ENCODE results near the gene PHLDA2. TPM values are rescaled to one million over a fixed set of nuclear protein-coding genes. Genes with fewer than 3 reads are reported as not detected.

PHLDA2 gene
- total and polyA plus RNA-seq, 2 of the 13 experiments (the other 11 are each of a cell fraction or from before 2014, with no cell fraction given): 0.55 to 0.78 TPM

GRCh38 chr11:2901854-2902783 is 27.1 kb downstream of the PHLDA2 start (continued):
- peak; percentile 38; the same call in 1 of the 2 replicates for TF ChIP-seq SMAD1 (CRISPR knock-in tag; IDR thresholded peaks at IDR 0.05; ENCODE audit: borderline replicate concordance, low read depth)
- 0 out of 2 replicates have a peak, but pooled peaks have one; percentile 4 for TF ChIP-seq RFXAP (CRISPR knock-in tag; IDR thresholded peaks at IDR 0.05; ENCODE audit: borderline replicate concordance)
- peak; percentile 83 for TF ChIP-seq ZNF772 (CRISPR knock-in tag; IDR thresholded peaks at IDR 0.05)
- TF ChIP-seq RBFOX2 (IDR thresholded peaks at IDR 0.05; ENCODE audit: low read depth, low read length): peak; percentile 88
- TF ChIP-seq ZNF740 (CRISPR knock-in tag; IDR thresholded peaks at IDR 0.05): peak; percentile 80; the same call in 1 of the 2 replicates
- no peak for TF ChIP-seq RFX5 (IDR thresholded peaks at IDR 0.05; ENCODE audit: low read depth, low read length)
- 0 out of 2 replicates have a peak, but pooled peaks have one; percentile 34 for TF ChIP-seq ZBTB7B (CRISPR knock-in tag; IDR thresholded peaks at IDR 0.05)
- no peak for TF ChIP-seq GATAD2A (CRISPR knock-in tag; IDR thresholded peaks at IDR 0.05)
- TF ChIP-seq ARID4A (CRISPR knock-in tag; IDR thresholded peaks at IDR 0.05; ENCODE audit: borderline replicate concordance): peak; percentile 67; the same call in 1 of the 2 replicates
- peak; percentile 69; the same call in 1 of the 2 replicates for TF ChIP-seq SIN3A (IDR thresholded peaks at IDR 0.05; ENCODE audit: borderline replicate concordance, low read depth, low read length)
- TF ChIP-seq YY1 (IDR thresholded peaks at IDR 0.05; ENCODE audit: insufficient read depth, insufficient replicate concordance, low read depth, low read length): no peak
- 0 out of 2 replicates have a peak, but pooled peaks have one; percentile 37 for TF ChIP-seq ZNF138 (CRISPR knock-in tag; IDR thresholded peaks at IDR 0.05; ENCODE audit: low read depth)
- TF ChIP-seq TAF1 (CRISPR knock-in tag; IDR thresholded peaks at IDR 0.05): peak; percentile 63
- TF ChIP-seq NFYC (CRISPR knock-in tag; IDR thresholded peaks at IDR 0.05): peak; percentile 44
- TF ChIP-seq TOPORS (CRISPR knock-in tag; IDR thresholded peaks at IDR 0.05): no peak
- TF ChIP-seq SP5 (CRISPR knock-in tag; IDR thresholded peaks at IDR 0.05; ENCODE audit: borderline replicate concordance, low read depth): 0 out of 2 replicates have a peak, but pooled peaks have one; percentile 35
- peak; percentile 65; the same call in 1 of the 2 replicates for TF ChIP-seq CEBPB (IDR thresholded peaks at IDR 0.05; ENCODE audit: borderline replicate concordance, low read depth, low read length)
- 0 out of 2 replicates have a peak, but pooled peaks have one; percentile 36 for TF ChIP-seq ZNF317 (CRISPR knock-in tag; IDR thresholded peaks at IDR 0.05)
- no peak for TF ChIP-seq TP53 (CRISPR knock-in tag; conservative IDR thresholded peaks at IDR 0.05)
- peak; percentile 91 for TF ChIP-seq ELF1 (CRISPR knock-in tag; IDR thresholded peaks at IDR 0.05)
- no peak for TF ChIP-seq ZNF768 (CRISPR knock-in tag; IDR thresholded peaks at IDR 0.05)
- no peak for TF ChIP-seq SMARCC2 (IDR thresholded peaks at IDR 0.05)
- peak; percentile 21; the same call in 1 of the 2 replicates for TF ChIP-seq PATZ1 (CRISPR knock-in tag; IDR thresholded peaks at IDR 0.05)
- TF ChIP-seq AGO1 (IDR thresholded peaks at IDR 0.05; ENCODE audit: low read depth, low read length, poor library complexity, severe bottlenecking): peak; percentile 15

Measured in HepG2 (cell line).